HepG2 (cell line): ENCODE results near the gene PIGC. TPM values are rescaled to one million over a fixed set of nuclear protein-coding genes. Genes with fewer than 3 reads are reported as not detected.

ENCODE experiments used
- FOXC1 ChIP-seq: sonication (generic); formaldehyde crosslinking; IDR thresholded peaks from 2 replicates; pipeline ENCODE4 v1.8.0; 2022; ENCODE audit warnings: mild to moderate bottlenecking, missing genetic modification reagents, borderline replicate concordance
- FOXK2 ChIP-seq: fragments of 450-650 bp; IDR thresholded peaks from 2 replicates; pipeline ENCODE4 v1.6.1; 2016
- GATA4 ChIP-seq: sonication (generic); IDR thresholded peaks from 2 replicates; pipeline ENCODE4 v1.6.1; 2016; ENCODE audit warnings: antibody characterized with exemption, low read depth, borderline replicate concordance
- HOXA3 ChIP-seq: sonication (generic); formaldehyde crosslinking; IDR thresholded peaks from 2 replicates; pipeline ENCODE4 v1.5.0; 2020; ENCODE audit warnings: missing genetic modification reagents
- KDM5B ChIP-seq: sonication (generic); formaldehyde crosslinking; IDR thresholded peaks from 2 replicates; pipeline ENCODE4 v1.4.0; 2020; ENCODE audit warnings: missing genetic modification reagents, mild to moderate bottlenecking, borderline replicate concordance
- MTERF4 ChIP-seq: sonication (generic); formaldehyde crosslinking; IDR thresholded peaks from 2 replicates; pipeline ENCODE4 v1.8.0; 2023; ENCODE audit warnings: mild to moderate bottlenecking, missing genetic modification reagents
- PLRG1 ChIP-seq: fragments of 450-650 bp; conservative IDR thresholded peaks from 2 replicates; pipeline ENCODE4 v1.6.1; 2016
- SP140L ChIP-seq: sonication (generic); formaldehyde crosslinking; IDR thresholded peaks from 2 replicates; pipeline ENCODE4 v1.4.0; 2020; ENCODE audit warnings: missing genetic modification reagents, borderline replicate concordance
- TOPORS ChIP-seq: sonication (generic); formaldehyde crosslinking; IDR thresholded peaks from 2 replicates; pipeline ENCODE4 v1.8.0; 2023; ENCODE audit warnings: mild to moderate bottlenecking, missing genetic modification reagents
- ZNF329 ChIP-seq: sonication (generic); formaldehyde crosslinking; IDR thresholded peaks from 2 replicates; pipeline ENCODE4 v1.9.0; 2021; ENCODE audit warnings: low read depth, mild to moderate bottlenecking, missing genetic modification reagents
- ZNF574 ChIP-seq: sonication (generic); formaldehyde crosslinking; IDR thresholded peaks from 2 replicates; pipeline ENCODE4 v1.4.0; 2020; ENCODE audit warnings: missing genetic modification reagents
- ZNF691 ChIP-seq: sonication (generic); formaldehyde crosslinking; IDR thresholded peaks from 2 replicates; pipeline ENCODE4 v1.4.0; 2020; ENCODE audit warnings: missing genetic modification reagents, low read depth, mild to moderate bottlenecking, borderline replicate concordance
- ZNF776 ChIP-seq: sonication (generic); formaldehyde crosslinking; IDR thresholded peaks from 2 replicates; pipeline ENCODE4 v1.4.0; 2020; ENCODE audit warnings: mild to moderate bottlenecking, missing genetic modification reagents
- ZNF782 ChIP-seq: sonication (generic); formaldehyde crosslinking; IDR thresholded peaks from 2 replicates; pipeline ENCODE4 v1.4.0; 2020; ENCODE audit warnings: missing genetic modification reagents, mild to moderate bottlenecking, borderline replicate concordance
- ZSCAN9 ChIP-seq: IDR thresholded peaks from 2 replicates; pipeline ENCODE4 v1.6.1; 2016; ENCODE audit warnings: borderline replicate concordance
- polyA plus RNA-seq, 8 experiments: library from polyadenylated mRNA; depleted of rRNA in 3 of 8; stranded (reverse) in 7 of 8; unstranded in 1 of 8; fragments of >200 nt; fragmentation: Illumina TruSeq in 4 of 8; extraction: Trizol in 4 of 8; gene quantifications; 2 replicates each; pipeline versions ENCODE4 v1.2.1 to v1.2.3, GENCODE V29; 2011 to 2016; ENCODE audit warnings: low read depth in 4 of 8, missing spikeins in 1 of 8, mixed read lengths in 1 of 8; ENCODE audit not compliant: insufficient read depth in 1 of 8
- total RNA-seq, 5 experiments: library from RNA; depleted of rRNA; stranded (reverse); fragments of >200 nt; fragmentation: Illumina TruSeq; extraction: Trizol; gene quantifications; 2 replicates each; pipeline ENCODE4 v1.2.3, GENCODE V29; 2016; ENCODE audit warnings: low read depth in 1 of 5
- TF ChIP-seq, protein P1 (sequence below): sonication (generic); formaldehyde crosslinking; IDR thresholded peaks from 2 replicates; pipeline ENCODE4 v1.4.0; 2020; ENCODE audit warnings: missing genetic modification reagents
- TF ChIP-seq, protein P2 (sequence below): IDR thresholded peaks from 2 replicates; pipeline ENCODE4 v1.6.1; 2016
- TF ChIP-seq, protein P3 (sequence below): sonication (generic); formaldehyde crosslinking; IDR thresholded peaks from 2 replicates; pipeline ENCODE4 v1.4.0; 2020; ENCODE audit warnings: low read depth, missing genetic modification reagents

Gene PIGC
- total and polyA plus RNA-seq, 2 of the 13 experiments (the other 11 are each of a cell fraction or from before 2014, with no cell fraction given): 26.7 to 29.5 TPM

DNA sequence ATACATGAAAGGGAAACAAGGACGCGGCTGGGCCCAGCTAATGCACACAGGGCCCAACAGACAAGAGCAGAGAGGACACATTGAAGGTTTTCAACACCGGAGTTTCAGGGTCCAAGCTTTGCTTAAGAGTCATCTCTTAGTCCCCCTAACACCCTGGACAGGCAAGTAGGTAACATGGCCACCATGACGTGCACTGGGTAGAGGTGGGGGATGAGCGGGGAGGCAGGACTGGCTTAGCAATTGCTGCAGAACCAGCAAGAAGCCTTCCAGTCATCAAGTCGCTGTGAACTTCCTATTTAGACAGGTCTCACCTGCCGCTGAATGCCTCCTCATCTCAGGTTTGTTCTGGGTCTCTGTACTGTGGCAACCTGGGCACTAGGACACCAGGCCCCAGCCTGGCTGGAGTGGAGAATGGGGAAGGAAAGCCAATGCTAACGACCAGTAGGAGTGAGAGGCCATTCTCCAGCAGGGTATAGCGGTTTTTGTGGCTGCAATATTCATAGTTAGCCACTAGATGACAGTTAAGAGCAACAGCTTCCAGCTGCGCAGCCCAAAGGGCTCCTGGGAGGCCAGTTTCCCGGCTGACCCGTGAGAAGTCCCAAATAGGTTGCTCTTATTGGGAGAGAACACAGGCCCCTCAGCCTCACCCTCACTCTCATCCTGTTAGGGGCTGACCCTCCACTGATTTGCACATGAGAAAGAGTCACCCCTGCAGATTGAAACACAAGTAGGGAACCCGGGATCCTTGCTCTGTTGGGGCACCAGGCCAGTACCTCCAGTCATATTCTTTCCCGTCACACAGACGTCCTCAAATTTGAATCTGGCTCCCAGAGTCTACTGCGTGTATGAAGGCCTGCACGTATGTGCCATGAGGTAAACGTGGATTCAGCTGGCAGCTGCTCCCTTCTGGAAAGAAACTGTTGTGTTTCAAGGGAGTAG is 6.0 kb upstream of the PIGC start (continued):
- TF ChIP-seq, protein P1, sequence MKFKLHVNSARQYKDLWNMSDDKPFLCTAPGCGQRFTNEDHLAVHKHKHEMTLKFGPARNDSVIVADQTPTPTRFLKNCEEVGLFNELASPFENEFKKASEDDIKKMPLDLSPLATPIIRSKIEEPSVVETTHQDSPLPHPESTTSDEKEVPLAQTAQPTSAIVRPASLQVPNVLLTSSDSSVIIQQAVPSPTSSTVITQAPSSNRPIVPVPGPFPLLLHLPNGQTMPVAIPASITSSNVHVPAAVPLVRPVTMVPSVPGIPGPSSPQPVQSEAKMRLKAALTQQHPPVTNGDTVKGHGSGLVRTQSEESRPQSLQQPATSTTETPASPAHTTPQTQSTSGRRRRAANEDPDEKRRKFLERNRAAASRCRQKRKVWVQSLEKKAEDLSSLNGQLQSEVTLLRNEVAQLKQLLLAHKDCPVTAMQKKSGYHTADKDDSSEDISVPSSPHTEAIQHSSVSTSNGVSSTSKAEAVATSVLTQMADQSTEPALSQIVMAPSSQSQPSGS: no peak
- TF ChIP-seq, protein P2, sequence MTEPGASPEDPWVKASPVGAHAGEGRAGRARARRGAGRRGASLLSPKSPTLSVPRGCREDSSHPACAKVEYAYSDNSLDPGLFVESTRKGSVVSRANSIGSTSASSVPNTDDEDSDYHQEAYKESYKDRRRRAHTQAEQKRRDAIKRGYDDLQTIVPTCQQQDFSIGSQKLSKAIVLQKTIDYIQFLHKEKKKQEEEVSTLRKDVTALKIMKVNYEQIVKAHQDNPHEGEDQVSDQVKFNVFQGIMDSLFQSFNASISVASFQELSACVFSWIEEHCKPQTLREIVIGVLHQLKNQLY (CRISPR knock-in tag): no peak; the same call in 1 of the 2 replicates
- TF ChIP-seq FOXC1 (CRISPR knock-in tag): no peak
- TF ChIP-seq TOPORS (CRISPR knock-in tag): no peak
- TF ChIP-seq SP140L: no peak
- no peak for TF ChIP-seq MTERF4
- TF ChIP-seq ZNF329: no peak
- TF ChIP-seq PLRG1: no peak
- TF ChIP-seq, protein P3, sequence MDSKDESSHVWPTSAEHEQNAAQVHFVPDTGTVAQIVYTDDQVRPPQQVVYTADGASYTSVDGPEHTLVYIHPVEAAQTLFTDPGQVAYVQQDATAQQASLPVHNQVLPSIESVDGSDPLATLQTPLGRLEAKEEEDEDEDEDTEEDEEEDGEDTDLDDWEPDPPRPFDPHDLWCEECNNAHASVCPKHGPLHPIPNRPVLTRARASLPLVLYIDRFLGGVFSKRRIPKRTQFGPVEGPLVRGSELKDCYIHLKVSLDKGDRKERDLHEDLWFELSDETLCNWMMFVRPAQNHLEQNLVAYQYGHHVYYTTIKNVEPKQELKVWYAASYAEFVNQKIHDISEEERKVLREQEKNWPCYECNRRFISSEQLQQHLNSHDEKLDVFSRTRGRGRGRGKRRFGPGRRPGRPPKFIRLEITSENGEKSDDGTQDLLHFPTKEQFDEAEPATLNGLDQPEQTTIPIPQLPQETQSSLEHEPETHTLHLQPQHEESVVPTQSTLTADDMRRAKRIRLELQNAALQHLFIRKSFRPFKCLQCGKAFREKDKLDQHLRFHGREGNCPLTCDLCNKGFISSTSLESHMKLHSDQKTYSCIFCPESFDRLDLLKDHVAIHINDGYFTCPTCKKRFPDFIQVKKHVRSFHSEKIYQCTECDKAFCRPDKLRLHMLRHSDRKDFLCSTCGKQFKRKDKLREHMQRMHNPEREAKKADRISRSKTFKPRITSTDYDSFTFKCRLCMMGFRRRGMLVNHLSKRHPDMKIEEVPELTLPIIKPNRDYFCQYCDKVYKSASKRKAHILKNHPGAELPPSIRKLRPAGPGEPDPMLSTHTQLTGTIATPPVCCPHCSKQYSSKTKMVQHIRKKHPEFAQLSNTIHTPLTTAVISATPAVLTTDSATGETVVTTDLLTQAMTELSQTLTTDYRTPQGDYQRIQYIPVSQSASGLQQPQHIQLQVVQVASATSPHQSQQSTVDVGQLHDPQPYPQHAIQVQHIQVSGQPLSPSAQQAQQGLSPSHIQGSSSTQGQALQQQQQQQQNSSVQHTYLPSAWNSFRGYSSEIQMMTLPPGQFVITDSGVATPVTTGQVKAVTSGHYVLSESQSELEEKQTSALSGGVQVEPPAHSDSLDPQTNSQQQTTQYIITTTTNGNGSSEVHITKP (CRISPR knock-in tag): peak; percentile 4; the same call in 1 of the 2 replicates
- peak; percentile 4; the same call in 1 of the 2 replicates for TF ChIP-seq KDM5B (CRISPR knock-in tag)
- TF ChIP-seq GATA4: no peak
- TF ChIP-seq FOXK2: no peak
- TF ChIP-seq ZNF691 (CRISPR knock-in tag): no peak
- TF ChIP-seq HOXA3: peak; percentile 49; the same call in 1 of the 2 replicates
- TF ChIP-seq ZSCAN9: no peak; the same call in 1 of the 2 replicates
- 0 out of 2 replicates have a peak, but pooled peaks have one; percentile 29 for TF ChIP-seq ZNF776 (CRISPR knock-in tag)
- TF ChIP-seq ZNF782: 0 out of 2 replicates have a peak, but pooled peaks have one; percentile 79
- 0 out of 2 replicates have a peak, but pooled peaks have one; percentile 9 for TF ChIP-seq ZNF574 (CRISPR knock-in tag)
